NCI-H2171 (cell line): ENCODE data around the gene SUSD2.
"Not testable (repeated sequence)": the region's sequence is repeated elsewhere in the genome, so short reads cannot be mapped to it uniquely, and the experiment has no call there.

Source experiments
- DNase-seq: peaks from one replicate; lab custom pipeline; 2025; lab: John Stamatoyannopoulos, UW

SUSD2 gene

GRCh38 chr22:24188705-24189248 is 7.5 kb downstream of the SUSD2 start:
- DNase-seq, result no peak

DNA sequence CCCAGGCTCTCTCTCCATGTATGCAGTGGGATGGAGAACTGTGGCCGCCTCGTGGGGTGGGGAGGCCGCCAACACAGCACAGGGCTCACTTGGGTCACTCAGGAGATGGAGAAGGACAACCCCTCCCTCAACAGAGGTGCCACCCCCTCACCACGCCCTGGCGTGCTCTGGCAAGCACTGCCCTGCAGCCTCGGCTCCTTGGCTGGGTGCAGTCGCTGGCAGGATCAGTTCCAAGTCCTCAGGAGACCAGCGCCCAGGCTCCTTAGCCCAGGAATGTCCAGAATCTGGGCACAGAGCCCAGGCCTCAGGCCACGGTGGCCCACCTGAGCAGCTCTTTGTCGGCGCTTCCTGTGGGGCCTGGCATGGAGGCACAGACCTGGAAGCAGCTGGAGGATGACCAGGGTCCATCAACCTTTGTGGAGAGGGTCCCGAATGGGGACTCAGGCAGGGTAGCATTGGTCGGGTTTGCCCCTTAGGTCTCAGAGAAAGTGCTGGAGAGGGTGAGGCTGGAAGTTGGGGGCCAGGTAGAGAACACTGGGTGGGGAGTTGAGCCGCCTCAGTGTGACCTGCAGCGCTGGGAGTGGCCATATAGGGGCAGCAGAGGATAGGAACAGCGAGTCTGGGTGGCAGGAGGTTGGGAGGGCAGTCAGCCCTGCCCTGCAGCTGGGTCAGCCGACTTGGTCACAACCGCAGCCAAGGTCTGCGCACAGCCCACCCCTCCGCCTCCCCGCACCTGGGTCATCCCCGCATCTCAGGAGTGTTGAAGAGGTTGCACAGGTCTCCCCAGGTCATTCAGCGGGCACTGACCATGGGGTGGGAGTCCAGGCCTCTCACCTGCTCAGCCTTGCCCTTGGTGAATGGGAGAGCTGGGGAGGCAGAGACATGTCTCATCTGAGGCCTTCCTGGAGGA is 8.2 kb downstream of the SUSD2 start:
- DNase-seq, result no peak

DNA sequence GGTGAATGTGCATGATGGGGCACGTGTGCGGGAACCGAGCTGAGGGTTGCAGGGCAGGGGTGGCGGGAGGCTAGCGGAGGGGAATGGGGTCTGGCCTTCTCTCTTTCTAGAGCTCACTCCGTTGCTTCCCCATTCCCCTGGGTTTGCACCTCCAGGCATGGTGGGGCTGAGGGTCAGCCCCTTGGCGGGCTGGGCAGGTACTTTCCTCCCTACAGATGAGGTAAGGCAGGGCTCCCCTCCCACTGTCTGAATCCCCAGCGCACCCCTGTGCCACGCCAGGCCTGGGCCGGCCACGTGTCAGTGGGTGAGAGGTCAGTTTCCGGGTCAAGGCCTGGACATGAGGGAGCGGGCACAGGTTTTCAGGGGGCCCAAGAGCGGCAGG is 8.9 kb downstream of the SUSD2 start:
- DNase-seq, result no peak

DNA sequence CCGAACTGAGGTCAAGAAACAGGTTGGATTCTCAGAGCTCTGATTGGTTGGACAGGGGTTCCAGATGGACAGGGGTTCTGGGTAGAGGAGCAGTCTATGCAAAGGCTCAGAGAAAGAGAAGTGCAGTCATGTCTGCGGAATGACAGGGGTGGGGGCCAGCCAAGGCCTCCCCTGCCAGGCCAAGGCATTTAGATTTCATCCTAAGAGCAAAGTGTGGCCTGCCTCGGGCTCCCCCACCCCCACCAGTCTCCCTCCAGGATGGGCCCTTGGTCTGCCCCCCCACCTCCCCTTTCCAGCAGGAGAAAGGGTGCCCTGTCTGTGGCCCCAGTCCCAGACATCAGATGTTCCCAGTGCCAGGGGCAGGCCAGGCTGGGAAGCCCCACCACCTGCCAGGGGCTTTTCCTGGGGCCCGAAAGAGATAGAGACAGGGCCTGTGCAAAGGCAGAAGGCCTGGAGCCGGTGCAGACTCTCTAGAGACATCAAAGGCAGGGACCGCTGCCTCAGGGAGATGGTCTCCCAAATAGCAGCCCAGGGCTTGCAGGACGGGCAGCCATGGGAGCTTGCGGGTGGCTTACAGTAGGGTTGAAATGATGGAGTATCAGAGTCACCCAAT is 9.4 kb downstream of the SUSD2 start:
- DNase-seq, result no peak

- no peak for DNase-seq
Measured at GRCh38 chr22:24191381-24191841, 10.1 kb downstream of the SUSD2 start.

DNA sequence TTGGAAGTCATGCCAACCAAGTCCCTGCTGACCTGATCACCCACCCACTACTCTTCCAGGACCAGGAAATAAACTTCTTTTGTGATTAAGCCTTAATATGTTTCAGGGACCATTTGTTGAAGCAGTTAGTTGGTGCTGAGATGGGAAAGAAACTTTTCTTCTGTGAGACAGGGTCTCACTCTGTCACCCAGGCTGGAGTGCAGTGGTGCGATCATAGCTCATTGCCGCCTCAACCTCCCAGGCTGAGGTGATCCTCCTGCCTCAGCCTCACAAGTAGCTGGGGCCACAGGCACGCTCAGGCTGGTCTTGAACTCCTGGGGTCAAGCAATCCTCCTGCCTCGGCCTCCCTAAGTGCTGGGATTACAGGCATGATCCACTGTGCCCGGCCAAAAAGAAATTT is 10.6 kb downstream of the SUSD2 start:
- no peak for DNase-seq

- DNase-seq, result no peak
Measured at GRCh38 chr22:24198682-24199052, 17.4 kb downstream of the SUSD2 start.

DNA sequence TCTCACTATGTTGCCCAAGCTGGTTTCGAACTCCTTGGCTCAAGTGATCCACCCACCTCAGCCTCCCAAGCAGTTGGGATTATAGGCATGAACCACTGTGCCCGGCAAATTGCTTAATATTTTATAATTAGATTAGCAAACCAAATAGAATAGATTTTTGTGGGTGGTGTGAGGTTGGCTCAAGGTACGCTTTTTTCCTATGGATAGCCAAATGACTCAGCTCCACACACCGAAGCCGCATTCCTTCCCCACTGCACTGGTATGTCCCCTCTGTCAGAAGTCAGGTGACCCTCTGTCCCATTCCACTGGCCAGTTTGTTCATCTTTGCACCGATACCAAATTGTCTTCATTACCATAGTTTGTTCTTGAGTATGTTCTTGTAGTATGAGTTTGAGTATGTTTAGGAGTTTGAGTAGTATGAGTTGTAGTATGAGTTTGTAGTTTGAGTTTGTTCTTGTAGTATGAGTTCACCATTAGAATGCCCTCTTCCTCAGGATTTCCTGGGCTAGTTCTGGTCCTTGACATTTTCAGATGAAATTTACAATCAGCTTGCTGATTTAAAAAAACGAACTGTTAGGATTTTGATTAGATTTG is 19.4 kb downstream of the SUSD2 start:
- DNase-seq, result no peak

DNA sequence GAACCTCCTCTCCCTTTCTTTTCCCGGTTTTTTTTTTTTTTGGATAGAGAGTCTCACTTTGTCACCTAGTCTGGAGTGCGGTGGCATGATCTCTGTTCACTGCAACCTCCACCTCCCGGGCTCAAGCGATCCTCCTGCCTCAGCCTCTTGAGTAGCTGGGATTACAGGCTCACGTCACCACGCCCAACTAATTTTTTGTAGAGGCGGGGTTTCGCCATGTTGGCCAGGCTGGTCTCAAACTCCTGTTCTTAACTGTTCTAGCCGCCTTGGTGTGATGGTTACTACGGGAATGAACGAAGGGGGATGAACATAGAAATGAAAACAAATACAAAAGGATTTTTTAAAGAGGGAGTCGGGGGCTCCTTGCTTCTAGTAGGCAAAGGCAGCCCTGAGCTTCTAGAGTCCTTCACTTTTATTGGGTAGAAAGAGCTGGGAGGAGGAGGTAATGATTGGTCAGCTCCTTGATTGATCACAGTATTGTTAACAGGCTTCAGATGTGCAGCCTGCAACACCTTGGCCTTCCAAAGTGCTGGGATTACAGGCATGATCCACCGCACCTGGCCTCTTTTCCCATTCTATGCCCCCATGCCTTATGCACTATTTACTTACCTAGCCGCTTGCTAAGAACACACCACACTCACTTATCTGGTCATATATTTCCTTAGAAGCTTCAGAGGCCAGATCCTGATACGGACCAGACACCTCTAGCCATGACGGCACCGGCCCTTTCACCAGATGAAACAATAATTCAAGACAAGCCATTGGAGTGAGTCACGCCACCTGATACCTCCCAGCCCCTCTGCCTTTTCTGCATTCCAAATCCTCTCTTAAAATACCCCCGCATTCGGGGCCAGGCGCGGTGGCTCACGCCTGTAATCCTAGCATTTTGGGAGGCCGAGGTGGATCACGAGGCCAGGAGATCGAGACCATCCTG is 20.7 kb downstream of the SUSD2 start:
- no peak for DNase-seq

GRCh38 chr22:24203856-24204255 is 22.6 kb downstream of the SUSD2 start:
- DNase-seq, result not testable (repeated sequence)

DNA sequence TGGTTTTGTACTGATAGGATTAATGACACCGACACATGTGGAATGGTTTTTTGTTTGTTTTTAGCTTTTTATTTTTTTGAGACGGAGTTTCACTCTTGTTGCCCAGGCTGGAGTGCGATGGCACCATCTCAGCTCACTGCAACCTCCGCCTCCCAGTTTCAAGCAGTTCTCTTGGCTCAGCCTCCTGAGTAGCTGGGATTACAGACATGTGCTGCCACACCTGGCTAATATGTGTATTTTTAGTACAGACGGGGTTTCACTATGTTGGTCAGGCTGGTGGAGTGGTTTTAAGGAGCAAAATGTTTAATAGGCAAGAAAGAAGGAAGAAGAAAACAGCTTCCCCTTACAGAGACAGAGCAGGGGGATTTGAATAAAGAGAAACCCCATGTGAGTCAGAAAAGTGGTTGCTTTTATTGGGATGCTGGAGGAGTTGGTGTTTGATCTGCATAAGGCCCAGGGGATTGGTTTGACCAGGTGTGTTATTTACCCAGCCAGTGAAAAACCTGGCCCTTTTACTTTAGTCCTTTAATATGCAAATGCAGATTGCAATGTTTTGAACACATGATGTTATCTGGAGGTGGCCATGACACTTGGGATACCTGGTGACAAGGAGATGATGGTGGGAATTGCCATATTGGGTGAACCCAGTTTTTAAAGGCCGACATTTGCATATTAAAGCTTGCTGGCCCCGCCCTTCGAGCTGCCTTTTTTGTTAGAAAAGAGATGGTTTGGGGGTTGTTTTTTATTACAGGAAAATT is 24.3 kb downstream of the SUSD2 start:
- DNase-seq, result no peak

DNA sequence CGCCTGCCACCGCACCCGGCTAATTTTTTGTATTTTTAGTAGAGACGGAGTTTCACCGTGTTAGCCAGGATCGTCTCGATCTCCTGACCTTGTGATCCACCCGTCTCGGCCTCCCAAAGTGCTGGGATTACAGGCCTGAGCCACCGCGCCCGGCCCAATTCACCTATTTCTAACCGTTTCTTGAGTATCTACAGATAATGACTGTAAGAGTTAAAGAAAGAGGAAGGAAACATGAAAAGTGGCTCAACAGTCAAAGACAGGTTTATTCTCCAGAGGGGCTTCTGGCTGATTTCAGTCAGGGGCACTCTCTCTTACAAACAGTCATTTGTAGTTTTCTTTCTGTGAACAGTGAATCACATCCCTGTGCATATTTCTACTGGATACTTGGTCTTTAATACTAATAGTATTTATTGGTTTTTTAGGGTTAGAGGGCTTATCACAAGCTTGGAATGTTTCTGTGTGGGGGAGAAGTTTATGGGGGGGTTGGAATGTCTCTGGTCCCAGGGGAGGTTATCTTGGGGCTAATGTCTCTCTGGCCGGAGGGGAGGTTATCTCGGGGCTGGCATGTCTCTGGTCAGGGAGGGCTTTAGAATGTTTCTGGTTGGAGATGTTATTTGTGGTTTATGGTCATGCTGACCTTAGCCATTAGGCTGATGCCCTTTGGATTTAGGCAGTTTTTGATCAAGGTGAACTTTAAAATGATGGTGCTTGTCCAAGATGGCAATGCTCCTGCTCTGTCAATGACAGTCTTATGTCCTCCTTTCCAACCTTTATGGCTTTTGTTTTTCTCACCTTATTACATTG is 25.4 kb downstream of the SUSD2 start:
- DNase-seq, result not testable (repeated sequence)

GRCh38 chr22:24207264-24208011 is 26.2 kb downstream of the SUSD2 start:
- no peak for DNase-seq

DNA sequence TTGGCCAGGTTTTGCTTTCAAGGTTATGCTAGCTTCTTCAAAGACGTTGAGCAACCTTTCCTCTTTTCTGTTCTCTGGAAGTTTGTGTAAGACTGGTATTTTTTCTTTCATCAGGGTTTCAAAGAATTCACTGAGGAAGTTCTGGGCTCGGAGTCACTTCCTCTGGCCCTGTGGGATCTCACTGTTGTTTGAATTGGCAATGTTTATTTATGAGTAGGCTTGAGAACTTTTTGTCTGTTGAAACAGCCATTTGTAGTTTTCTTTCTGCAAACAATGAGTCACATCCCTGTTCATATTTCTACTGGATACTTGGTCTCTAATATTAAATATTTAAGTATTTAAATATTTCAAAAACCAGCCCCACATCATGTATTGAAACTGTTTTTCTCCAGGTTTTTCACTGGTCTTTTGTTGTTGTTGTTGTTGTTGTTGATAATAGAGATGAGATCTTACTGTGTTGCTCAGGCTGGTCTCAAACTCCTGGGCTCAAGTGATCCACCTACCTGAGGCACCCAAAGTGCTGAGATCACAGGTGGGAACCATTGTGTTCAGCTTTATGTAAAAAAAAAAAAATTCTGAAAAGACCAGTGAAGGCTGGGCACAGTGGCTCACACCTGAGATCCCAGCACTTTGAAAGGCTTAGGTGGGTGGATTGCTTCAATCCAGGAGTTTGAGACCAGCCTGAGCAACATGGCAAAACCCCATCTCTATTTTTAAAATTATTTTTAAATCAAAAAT is 26.9 kb downstream of the SUSD2 start:
- no peak for DNase-seq

DNA sequence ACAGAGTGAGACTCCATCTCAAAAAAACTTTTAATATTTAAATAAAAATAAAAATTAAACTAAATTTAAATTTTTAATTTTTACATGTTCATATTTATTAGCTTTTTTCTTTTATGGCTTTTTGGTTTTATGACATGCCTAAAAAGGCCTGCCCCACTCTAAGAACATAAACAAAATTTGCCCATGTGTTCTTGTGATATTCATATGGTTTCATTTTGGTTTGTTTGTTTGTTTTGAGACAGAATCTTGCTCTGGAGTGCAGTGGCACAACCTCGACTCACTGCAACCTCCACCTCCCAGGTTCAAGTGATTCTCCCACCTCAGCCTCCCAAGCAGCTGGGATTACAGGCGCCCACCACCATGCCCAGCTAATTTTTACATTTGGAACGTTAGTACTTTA is 27.7 kb downstream of the SUSD2 start:
- DNase-seq, result no peak

DNA sequence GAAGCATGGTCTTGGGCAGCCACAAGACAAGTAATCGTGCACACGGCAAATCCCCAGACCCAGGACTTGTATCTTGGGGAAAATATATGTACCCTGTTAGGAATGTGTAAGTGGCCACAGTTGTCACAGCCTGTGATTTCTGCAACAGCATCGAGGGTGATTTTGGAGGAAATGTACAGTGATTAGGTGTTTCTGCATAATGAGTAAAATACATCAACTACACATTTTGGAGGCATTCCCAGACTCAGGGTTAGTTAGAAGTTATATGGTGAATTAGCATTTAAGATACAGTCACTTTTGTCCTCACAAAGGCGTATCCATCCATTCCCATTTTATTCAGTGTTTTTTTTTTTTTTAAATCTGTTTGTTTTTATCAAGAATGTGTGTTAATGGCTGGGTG is 28.4 kb downstream of the SUSD2 start:
- DNase-seq, result no peak

GRCh38 chr22:24210409-24210808 is 29.1 kb downstream of the SUSD2 start:
- DNase-seq, result not testable (repeated sequence)

- DNase-seq, result not testable (repeated sequence)
Measured at GRCh38 chr22:24211716-24212115, 30.4 kb downstream of the SUSD2 start.

DNA sequence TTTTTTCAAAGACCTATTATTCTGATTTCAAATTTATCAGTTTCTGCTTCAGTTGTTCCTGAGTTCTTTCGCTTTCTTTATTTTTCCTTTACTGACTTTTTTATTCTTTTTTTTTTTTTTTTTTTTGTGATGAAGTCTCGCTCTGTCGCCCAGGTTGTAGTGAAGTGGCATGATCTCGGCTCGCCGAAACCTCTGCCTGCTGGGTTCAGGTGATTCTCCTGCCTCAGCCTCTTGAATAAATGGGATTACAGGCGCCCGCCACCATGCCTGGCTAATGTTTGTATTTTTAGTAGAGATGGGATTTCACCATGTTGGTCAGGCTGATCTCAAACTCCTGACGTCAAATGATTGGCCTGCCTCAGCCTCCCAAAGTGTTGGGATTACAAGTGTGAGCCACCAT is 31.8 kb downstream of the SUSD2 start:
- not testable (repeated sequence) for DNase-seq
